CD14-positive monocyte (primary cell): ENCODE measurements around the gene RPL31. TPM values are rescaled to one million over a fixed set of nuclear protein-coding genes. Genes with fewer than 3 reads are reported as not detected.

Experiments
- DNase-seq, 3 donors: peaks; one replicate each; pipeline ENCODE4 v3.0.0-alpha.2; 2011 to 2022
- H2AFZ ChIP-seq: 2 replicates; pipeline ENCODE4 v1.6.0; 2012; ENCODE audit warnings: mild to moderate bottlenecking, low read depth, low read length, inconsistent platforms; ENCODE audit not compliant: insufficient read depth, poor library complexity, severe bottlenecking
- H3K27ac ChIP-seq, 2 donors: 1 replicate in 1 of 2; 2 replicates in 1 of 2; pipeline ENCODE4 v1.5.1; 2012 to 2013; ENCODE audit warnings: low read length in 2 of 2, control low read depth in 1 of 2, inconsistent platforms in 1 of 2, low read depth in 1 of 2, mild to moderate bottlenecking in 1 of 2
- H3K27me3 ChIP-seq, 2 donors: one replicate each; pipeline versions ENCODE4 v1.6.0 to v1.6.1; 2011 to 2013; ENCODE audit warnings: low read length in 2 of 2; ENCODE audit not compliant: control insufficient read depth in 2 of 2, insufficient read depth in 2 of 2
- H3K36me3 ChIP-seq, 2 donors: replicated peaks in 1 of 2; 1 replicate in 1 of 2; 2 replicates in 1 of 2; pipeline versions ENCODE4 v1.5.1 to v1.6.1; 2012 to 2013; ENCODE audit warnings: low read length in 2 of 2, control low read depth in 1 of 2, inconsistent platforms in 1 of 2, mild to moderate bottlenecking in 1 of 2; ENCODE audit not compliant: insufficient read depth in 2 of 2, control insufficient read depth in 1 of 2
- H3K4me1 ChIP-seq, 2 donors: 1 replicate in 1 of 2; 2 replicates in 1 of 2; pipeline versions ENCODE4 v1.5.1 to v1.6.1; 2012 to 2013; ENCODE audit warnings: low read length in 2 of 2, control low read depth in 1 of 2, inconsistent platforms in 1 of 2, mild to moderate bottlenecking in 1 of 2, moderate library complexity in 1 of 2; ENCODE audit not compliant: insufficient read depth in 2 of 2, control insufficient read depth in 1 of 2
- H3K4me2 ChIP-seq: replicated peaks from 2 replicates; pipeline ENCODE3; 2012; ENCODE audit warnings: low read length, moderate library complexity, mild to moderate bottlenecking; ENCODE audit not compliant: poor library complexity, severe bottlenecking; ENCODE audit errors: extremely low read depth
- H3K4me3 ChIP-seq, 3 experiments: fragments of 200-600 bp in 1 of 3; sonication (generic) in 1 of 3; replicated peaks in 1 of 3; 1 replicate in 2 of 3; 2 replicates in 1 of 3; pipeline ENCODE4 v1.5.1; 2011 to 2013; ENCODE audit warnings: low read length in 3 of 3, mild to moderate bottlenecking in 3 of 3, control low read depth in 2 of 3, low read depth in 2 of 3, inconsistent platforms in 1 of 3, moderate library complexity in 1 of 3
- H3K79me2 ChIP-seq: 2 replicates; pipeline ENCODE4 v1.6.0; 2012; ENCODE audit warnings: mild to moderate bottlenecking, control low read depth, inconsistent platforms, low read length, moderate library complexity; ENCODE audit not compliant: insufficient read depth
- H3K9ac ChIP-seq: 2 replicates; pipeline ENCODE4 v1.6.0; 2017; ENCODE audit warnings: low read length, mild to moderate bottlenecking; ENCODE audit not compliant: insufficient read depth, poor library complexity, severe bottlenecking
- H3K9me3 ChIP-seq, 2 donors: replicated peaks in 1 of 2; 1 replicate in 1 of 2; 2 replicates in 1 of 2; pipeline versions ENCODE4 v1.5.1 to v1.6.1; 2012 to 2013; ENCODE audit warnings: low read length in 2 of 2, control low read depth in 1 of 2; ENCODE audit not compliant: control insufficient read depth in 1 of 2, insufficient read depth in 1 of 2
- H4K20me1 ChIP-seq: 2 replicates; pipeline ENCODE4 v1.6.0; 2012; ENCODE audit warnings: mild to moderate bottlenecking, low read length, control low read depth, moderate library complexity; ENCODE audit not compliant: insufficient read depth
- H3K27ac Mint-ChIP-seq, 7 donors: one replicate each; pipeline ENCODE4 v1.8.0; 2020; ENCODE audit warnings: mild to moderate bottlenecking in 7 of 7, mixed read lengths in 7 of 7, moderate library complexity in 6 of 7, inconsistent platforms in 2 of 7
- H3K27me3 Mint-ChIP-seq, 3 donors: one replicate each; pipeline ENCODE4 v1.8.0; 2021 to 2022; ENCODE audit warnings: low read depth in 3 of 3, mild to moderate bottlenecking in 3 of 3, mixed read lengths in 3 of 3, moderate library complexity in 3 of 3, inconsistent platforms in 1 of 3
- H3K36me3 Mint-ChIP-seq, 2 donors: one replicate each; pipeline ENCODE4 v1.8.0; 2020; ENCODE audit warnings: mixed read lengths in 2 of 2, inconsistent platforms in 1 of 2, mild to moderate bottlenecking in 1 of 2
- H3K4me1 Mint-ChIP-seq: one replicate; pipeline ENCODE4 v1.8.0; 2020; ENCODE audit warnings: mild to moderate bottlenecking, mixed read lengths
- H3K4me3 Mint-ChIP-seq, 2 donors: one replicate each; pipeline ENCODE4 v1.8.0; 2020; ENCODE audit warnings: mild to moderate bottlenecking in 2 of 2, mixed read lengths in 2 of 2, moderate library complexity in 1 of 2
- H3K9me3 Mint-ChIP-seq, 7 donors: one replicate each; pipeline ENCODE4 v1.8.0; 2020 to 2022; ENCODE audit warnings: mixed read lengths in 7 of 7, mild to moderate bottlenecking in 6 of 7, moderate library complexity in 6 of 7, inconsistent platforms in 2 of 7
- WGBS: methylation state at CpG from one replicate; pipeline ENCODE4 v1.1.5; 2013; ENCODE audit warnings: missing lambda C conversion rate; ENCODE audit not compliant: insufficient coverage; 5-methylcytosine and 5-hydroxymethylcytosine counted together
- intact Hi-C, 2 donors: fragments of 100-400 bp; cut with micrococcal nuclease; formaldehyde crosslinking; loops; one replicate each; pipeline versions ENCODE4 v1.15.0 to v1.15.1; 2023
- polyA plus RNA-seq, 3 donors: library from polyadenylated mRNA; depleted of rRNA in 1 of 3; unstranded in 2 of 3; stranded (reverse) in 1 of 3; fragments of 300-500 nt in 2 of 3; fragments of >200 nt in 1 of 3; fragmentation: Illumina TruSeq in 2 of 3; gene quantifications; 1 replicate in 2 of 3; 2 replicates in 1 of 3; pipeline ENCODE4 v1.2.3, GENCODE V29; 2012 to 2021
- TF ChIP-seq, protein P1 (sequence below): fragments of 200-600 bp; IDR thresholded peaks from one replicate; pipeline ENCODE4 v1.8.0; 2022; ENCODE audit warnings: antibody characterized with exemption, mild to moderate bottlenecking

Gene RPL31
- polyA plus RNA-seq, 3 donors, result 1,537 to 2,299 (median 1,998) TPM

DNA sequence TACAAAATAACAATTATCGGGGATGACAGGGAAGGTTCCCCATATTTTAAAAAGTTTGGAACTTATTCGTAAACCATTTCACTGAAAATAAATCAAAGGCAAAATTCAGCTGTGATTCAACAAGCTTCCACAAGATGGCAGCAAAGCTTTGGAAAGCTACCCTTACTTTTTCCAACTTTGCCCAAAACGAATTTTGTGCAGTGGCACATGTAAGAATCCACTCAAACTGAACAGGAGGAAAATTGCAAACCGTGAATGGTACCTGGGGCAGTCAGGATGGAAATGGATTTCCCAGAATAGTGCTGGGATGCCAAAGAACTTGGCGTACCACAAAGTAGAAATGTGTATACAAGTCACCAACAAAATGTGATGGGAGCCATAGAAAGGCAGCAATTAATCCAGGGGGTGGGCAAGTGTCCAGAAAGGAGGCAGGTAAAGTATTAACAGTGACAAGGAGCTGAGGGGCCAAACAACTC is 10.7 kb downstream of the RPL31 start:
- H3K4me2 ChIP-seq, result no peak overlapping the region
- H3K4me3 ChIP-seq, result no peak overlapping the region
- no peak overlapping the region for H3K4me3 Mint-ChIP-seq
- peaks cover 41 to 59% of the 10 kb centered on the region in 2 donors for H3K36me3 Mint-ChIP-seq
- H3K27me3 ChIP-seq, result no peaks in the 10 kb centered on the region
- no peaks in the 10 kb centered on the region for H3K4me1 ChIP-seq
- peaks cover 3% of the 10 kb centered on the region for H3K4me1 Mint-ChIP-seq
- H3K27me3 Mint-ChIP-seq, result no peaks in the 10 kb centered on the region
- peaks cover 9% of the 10 kb centered on the region for H3K79me2 ChIP-seq
- no peaks in the 10 kb centered on the region for H3K9me3 Mint-ChIP-seq
- peaks cover 47 to 79% of the 10 kb centered on the region in 2 donors for H3K36me3 ChIP-seq
- H3K9me3 ChIP-seq, result no peaks in the 10 kb centered on the region
- no peak overlapping the region for H3K9ac ChIP-seq
- H3K27ac Mint-ChIP-seq, result peak overlapping the region in 1 of 7 donors; percentile 37
- 50% methylated on average over 2 of the region's 5 CpGs for WGBS
- peaks cover 68% of the 10 kb centered on the region for H4K20me1 ChIP-seq
- DNase-seq, result peak; percentile 32 to 47 (median 34)
- TF ChIP-seq, protein P1, sequence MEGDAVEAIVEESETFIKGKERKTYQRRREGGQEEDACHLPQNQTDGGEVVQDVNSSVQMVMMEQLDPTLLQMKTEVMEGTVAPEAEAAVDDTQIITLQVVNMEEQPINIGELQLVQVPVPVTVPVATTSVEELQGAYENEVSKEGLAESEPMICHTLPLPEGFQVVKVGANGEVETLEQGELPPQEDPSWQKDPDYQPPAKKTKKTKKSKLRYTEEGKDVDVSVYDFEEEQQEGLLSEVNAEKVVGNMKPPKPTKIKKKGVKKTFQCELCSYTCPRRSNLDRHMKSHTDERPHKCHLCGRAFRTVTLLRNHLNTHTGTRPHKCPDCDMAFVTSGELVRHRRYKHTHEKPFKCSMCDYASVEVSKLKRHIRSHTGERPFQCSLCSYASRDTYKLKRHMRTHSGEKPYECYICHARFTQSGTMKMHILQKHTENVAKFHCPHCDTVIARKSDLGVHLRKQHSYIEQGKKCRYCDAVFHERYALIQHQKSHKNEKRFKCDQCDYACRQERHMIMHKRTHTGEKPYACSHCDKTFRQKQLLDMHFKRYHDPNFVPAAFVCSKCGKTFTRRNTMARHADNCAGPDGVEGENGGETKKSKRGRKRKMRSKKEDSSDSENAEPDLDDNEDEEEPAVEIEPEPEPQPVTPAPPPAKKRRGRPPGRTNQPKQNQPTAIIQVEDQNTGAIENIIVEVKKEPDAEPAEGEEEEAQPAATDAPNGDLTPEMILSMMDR, result peak; percentile 90
- H3K27ac ChIP-seq, result no peak overlapping the region
- intact Hi-C loops, result loop anchor here (5.0 to 10.0 kb wide), 3 partner anchors 140 to 822 kb away; partner anchors contain the start of gene TBC1D8 (in 2 of the 2)
- no peak overlapping the region for H2AFZ ChIP-seq

DNA sequence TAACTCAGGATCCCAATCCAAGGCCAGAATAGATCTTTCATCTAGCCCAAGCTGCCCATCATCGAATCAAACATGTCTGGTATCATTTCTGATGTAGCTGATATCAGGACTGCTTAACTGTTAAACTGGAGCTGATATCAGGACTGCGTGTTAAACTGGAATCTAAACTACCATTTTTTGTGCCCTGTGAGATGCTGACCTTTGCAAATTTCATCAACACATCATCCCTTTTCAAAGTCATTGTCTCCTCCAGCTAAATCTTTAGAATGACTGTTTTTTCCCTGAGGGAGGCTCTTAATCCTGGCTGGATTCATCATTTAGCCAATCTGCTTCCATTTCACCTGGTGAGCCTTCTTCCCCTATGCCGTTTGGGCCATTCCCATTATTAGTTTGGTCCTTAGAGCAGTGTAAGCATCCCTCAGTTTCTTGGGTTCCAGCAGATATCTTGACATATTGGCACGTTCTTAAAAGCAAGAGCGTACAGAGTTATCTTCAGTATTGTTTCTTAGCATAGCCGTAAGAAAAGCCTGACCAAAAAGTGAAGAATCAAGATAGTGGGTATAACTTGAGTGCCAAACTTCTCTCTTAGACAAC is 12.3 kb downstream of the RPL31 start:
- Histone ChIP-seq H3K9me3 (no peaks in the 10 kb centered on the region), H3K4me2 (no peak overlapping the region), H3K27ac (no peak overlapping the region), H3K27me3 (no peaks in the 10 kb centered on the region), H3K9ac (no peak overlapping the region), H3K79me2 (peaks cover 7% of the 10 kb centered on the region), H2AFZ (no peak overlapping the region), H4K20me1 (peaks cover 62% of the 10 kb centered on the region), H3K4me3 (no peak overlapping the region), H3K36me3 (peaks cover 45 to 80% of the 10 kb centered on the region in 2 donors), H3K4me1 (no peaks in the 10 kb centered on the region)
- no peak for DNase-seq
- no peak overlapping the region for H3K4me3 Mint-ChIP-seq
- WGBS, result 100% methylated on average over 3 of the region's 6 CpGs
- no peaks in the 10 kb centered on the region for H3K9me3 Mint-ChIP-seq
- peaks cover 43 to 56% of the 10 kb centered on the region in 2 donors for H3K36me3 Mint-ChIP-seq
- no peak overlapping the region for H3K27ac Mint-ChIP-seq
- TF ChIP-seq, protein P1, result no peak
- intact Hi-C loops, result loop anchor here (2.0 to 10.0 kb wide), 4 partner anchors 138 to 820 kb away; partner anchors contain the start of gene TBC1D8 (in 2 of the 2)
- H3K4me1 Mint-ChIP-seq, result no peaks in the 10 kb centered on the region
- H3K27me3 Mint-ChIP-seq, result no peaks in the 10 kb centered on the region
